ENCODE results near the gene ENO4. TPM values are rescaled to one million over a fixed set of nuclear protein-coding genes. Genes with fewer than 3 reads are reported as not detected.

Gene ENO4
- 0.07 and 0.13 TPM in 2 replicates for total RNA-seq

GRCh38 chr10:116849248-116850057, at the start of gene ENO4:
ENO4 (plus strand) TSS chr10:116849499; CDS start chr10:116849567, 68 bp downstream.

Other genes with a start within 250 kb of the ENO4 start
- gene PNLIPRP2, start 228.5 kb upstream of the ENO4 start, total RNA-seq = not detected in 2 replicates
- 0.27 and 0.50 TPM in 2 replicates for gene HSPA12A, start 106.9 kb upstream of the ENO4 start, total RNA-seq
- gene SHTN1, start 155.7 kb downstream of the ENO4 start, total RNA-seq = 20.7 and 26.2 TPM in 2 replicates